ENCODE data around the gene TTLL4.

Gene TTLL4

GRCh38 chr2:218786133-218786532, 75.5 kb downstream of the TTLL4 start:
- no peak for DNase-seq (ENCODE audit: low spot score)

- no peak for DNase-seq (ENCODE audit: low spot score)
Observed at GRCh38 chr2:218788529-218789255, 78.1 kb downstream of the TTLL4 start.

GRCh38 chr2:218792433-218792832, 81.8 kb downstream of the TTLL4 start:
- no peak for DNase-seq (ENCODE audit: low spot score)

- DNase-seq (ENCODE audit: low spot score), result no peak
Observed at GRCh38 chr2:218796691-218797090, 86.1 kb downstream of the TTLL4 start.

GRCh38 chr2:218798767-218799504, 88.3 kb downstream of the TTLL4 start:
- DNase-seq (ENCODE audit: low spot score), result no peak

GRCh38 chr2:218799990-218800389, 89.4 kb downstream of the TTLL4 start:
- no peak for DNase-seq (ENCODE audit: low spot score)

- DNase-seq (ENCODE audit: low spot score), result no peak
Observed at GRCh38 chr2:218802386-218802994, 91.9 kb downstream of the TTLL4 start.

- DNase-seq (ENCODE audit: low spot score), result no peak
Observed at GRCh38 chr2:218804817-218805216, 94.2 kb downstream of the TTLL4 start.
